IPS DF 6.9 (cell line): ENCODE data around the gene EFL1.

Experiments used
- DNase-seq: peaks from one replicate; pipeline ENCODE4 v3.0.0-alpha.2; 2013; ENCODE audit warnings: low read depth, low spot score
- H3K27ac ChIP-seq: one replicate; pipeline ENCODE4 v1.5.1; 2013; ENCODE audit warnings: low read length, control low read depth
- H3K27me3 ChIP-seq: 2 replicates; pipeline ENCODE4 v1.6.1; 2013; ENCODE audit warnings: mild to moderate bottlenecking, low read length; ENCODE audit not compliant: control insufficient read depth, insufficient read depth
- H3K36me3 ChIP-seq: 2 replicates; pipeline ENCODE4 v1.6.1; 2013; ENCODE audit warnings: low read length; ENCODE audit not compliant: control insufficient read depth, insufficient read depth
- H3K4me1 ChIP-seq: 2 replicates; pipeline ENCODE4 v1.6.1; 2013; ENCODE audit warnings: low read length; ENCODE audit not compliant: control insufficient read depth, insufficient read depth
- H3K4me3 ChIP-seq: 2 replicates; pipeline ENCODE4 v1.5.1; 2013; ENCODE audit warnings: mild to moderate bottlenecking, low read length
- H3K9me3 ChIP-seq: 2 replicates; pipeline ENCODE4 v1.6.1; 2013; ENCODE audit warnings: low read length, inconsistent platforms; ENCODE audit not compliant: control insufficient read depth, insufficient read depth
- WGBS: extraction: QIAGEN DNeasy Blood & Tissue Kit; methylation state at CpG from one replicate; pipeline ENCODE4 v1.1.7; 2013; ENCODE audit warnings: mixed read lengths, missing lambda C conversion rate; ENCODE audit not compliant: insufficient read length, insufficient coverage; 5-methylcytosine and 5-hydroxymethylcytosine counted together

The EFL1 gene

DNA sequence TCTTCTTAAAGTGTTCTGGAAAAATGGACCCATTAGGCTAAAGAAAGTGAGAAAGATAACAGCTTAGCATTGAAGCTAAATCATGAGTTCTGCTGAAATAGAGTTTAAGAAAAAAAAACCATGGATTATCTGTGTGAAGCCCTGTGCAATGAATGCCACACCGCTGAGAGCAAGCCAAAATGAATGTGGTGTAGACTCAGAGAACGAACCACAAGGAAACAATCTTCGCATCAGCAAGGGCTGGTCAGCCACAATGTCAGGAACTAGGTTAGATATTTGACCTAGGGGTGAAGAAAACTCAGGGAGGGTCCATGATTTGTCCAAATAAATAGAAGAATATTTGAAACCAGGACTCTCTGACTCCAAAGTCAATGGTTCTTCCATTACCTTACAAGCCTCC is 125.3 kb downstream of the EFL1 start:
- Histone ChIP-seq H3K36me3 (peaks cover 5% of the 10 kb centered on the region; the same call in 1 of the 2 replicates), H3K27me3 (no peaks in the 10 kb centered on the region), H3K9me3 (no peaks in the 10 kb centered on the region), H3K4me3 (no peak overlapping the region), H3K27ac (no peak overlapping the region), H3K4me1 (no peaks in the 10 kb centered on the region)
- no peak for DNase-seq
- WGBS, result no CpG with 5 or more reads among the region's 3 CpGs

DNA sequence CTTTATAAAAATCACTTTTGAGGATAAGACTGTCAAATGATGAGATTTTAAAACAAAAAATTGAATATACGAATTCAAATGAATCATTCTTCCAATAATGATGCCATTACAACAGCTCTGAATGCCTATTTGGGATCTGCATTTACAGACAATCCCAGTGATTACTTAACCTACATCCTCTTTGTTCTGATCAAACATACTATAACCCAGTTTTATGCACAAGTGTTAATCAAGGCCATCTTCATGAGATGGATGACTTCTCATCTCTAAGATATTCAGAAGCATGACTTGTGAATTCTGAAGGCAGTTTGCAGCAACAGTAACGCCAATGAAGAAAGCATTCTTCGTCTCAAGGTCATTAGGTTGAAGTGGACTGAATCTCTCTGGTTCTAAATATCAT is 126.4 kb downstream of the EFL1 start:
- H3K27me3 ChIP-seq, result no peaks in the 10 kb centered on the region
- no peaks in the 10 kb centered on the region for H3K9me3 ChIP-seq
- no peaks in the 10 kb centered on the region for H3K4me1 ChIP-seq
- WGBS, result no CpG with 5 or more reads among the region's 3 CpGs
- peaks cover 5% of the 10 kb centered on the region; the same call in 1 of the 2 replicates for H3K36me3 ChIP-seq
- DNase-seq, result no peak
- no peak overlapping the region for H3K27ac ChIP-seq
- H3K4me3 ChIP-seq, result no peak overlapping the region

DNA sequence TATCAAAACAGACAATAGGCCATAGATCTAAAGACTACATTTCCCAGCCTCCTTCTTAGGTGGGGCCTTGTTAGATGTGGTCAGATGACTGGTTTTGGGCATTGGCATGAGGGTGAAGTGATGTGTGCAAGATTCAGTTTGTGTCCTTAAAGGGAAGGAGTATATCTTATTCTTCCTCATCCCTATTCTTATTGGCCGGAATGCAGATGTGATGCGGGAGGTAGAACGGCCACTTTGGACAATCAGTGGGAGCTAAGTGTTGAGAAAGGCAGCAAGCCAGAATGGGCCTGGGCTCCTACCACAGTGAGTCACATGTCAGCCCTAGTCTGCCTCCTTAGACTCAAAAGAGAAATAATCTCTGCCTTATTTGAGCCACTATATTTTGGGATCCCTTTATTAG is 126.9 kb downstream of the EFL1 start:
- Histone ChIP-seq H3K27me3 (no peaks in the 10 kb centered on the region), H3K9me3 (no peaks in the 10 kb centered on the region), H3K27ac (no peak overlapping the region), H3K4me1 (no peaks in the 10 kb centered on the region), H3K4me3 (no peak overlapping the region), H3K36me3 (peaks cover 5% of the 10 kb centered on the region; the same call in 1 of the 2 replicates)
- DNase-seq, result no peak
- WGBS, result no CpG with 5 or more reads among the region's 3 CpGs

DNA sequence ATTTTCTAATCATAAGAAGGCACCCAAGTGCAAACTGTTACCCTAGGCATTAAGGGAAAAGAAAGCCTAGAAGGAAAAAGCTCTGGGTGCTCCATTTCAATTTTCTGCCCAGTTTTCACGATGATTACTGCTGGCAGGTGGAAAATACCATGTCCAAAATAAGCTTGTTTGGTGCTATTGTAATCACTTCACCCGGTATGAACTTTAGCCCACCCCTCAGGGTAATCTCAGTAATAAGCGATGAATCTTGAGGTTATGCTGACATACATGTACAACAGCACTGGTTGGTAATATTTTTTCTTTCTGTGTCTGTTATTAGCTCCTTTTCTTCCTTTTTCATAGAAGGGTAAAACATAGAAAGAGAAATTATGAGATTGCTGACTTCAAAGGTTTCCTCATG is 128.1 kb downstream of the EFL1 start:
- Histone ChIP-seq H3K27me3 (no peaks in the 10 kb centered on the region), H3K27ac (no peak overlapping the region), H3K9me3 (no peaks in the 10 kb centered on the region), H3K4me3 (no peak overlapping the region), H3K4me1 (no peaks in the 10 kb centered on the region), H3K36me3 (peaks cover 5% of the 10 kb centered on the region; the same call in 1 of the 2 replicates)
- no peak for DNase-seq
- WGBS, result no CpG with 5 or more reads among the region's 3 CpGs

DNA sequence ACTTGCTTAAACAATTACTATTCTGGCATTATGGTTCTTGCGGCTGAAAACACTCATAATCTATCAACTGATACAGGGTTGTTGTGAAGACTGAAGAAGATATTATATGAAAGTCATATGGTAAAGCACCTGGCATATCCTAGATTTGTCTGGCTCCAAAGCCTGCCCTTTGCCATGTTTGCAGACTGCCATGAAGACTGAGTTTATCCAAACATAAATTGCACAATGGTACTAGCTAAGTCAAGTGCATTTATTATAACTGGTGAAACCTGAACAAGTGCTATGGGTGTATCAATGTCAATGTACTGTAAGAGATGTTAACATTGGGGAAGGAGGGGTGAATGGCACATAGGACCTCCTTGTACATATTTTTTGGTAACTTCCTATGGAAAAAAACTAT is 129.3 kb downstream of the EFL1 start:
- Histone ChIP-seq H3K27ac (no peak overlapping the region), H3K4me3 (no peak overlapping the region), H3K4me1 (no peaks in the 10 kb centered on the region), H3K9me3 (no peaks in the 10 kb centered on the region), H3K36me3 (peaks cover 2% of the 10 kb centered on the region; the same call in 1 of the 2 replicates), H3K27me3 (no peaks in the 10 kb centered on the region)
- DNase-seq, result no peak
- no CpG with 5 or more reads among the region's 1 CpG for WGBS

DNA sequence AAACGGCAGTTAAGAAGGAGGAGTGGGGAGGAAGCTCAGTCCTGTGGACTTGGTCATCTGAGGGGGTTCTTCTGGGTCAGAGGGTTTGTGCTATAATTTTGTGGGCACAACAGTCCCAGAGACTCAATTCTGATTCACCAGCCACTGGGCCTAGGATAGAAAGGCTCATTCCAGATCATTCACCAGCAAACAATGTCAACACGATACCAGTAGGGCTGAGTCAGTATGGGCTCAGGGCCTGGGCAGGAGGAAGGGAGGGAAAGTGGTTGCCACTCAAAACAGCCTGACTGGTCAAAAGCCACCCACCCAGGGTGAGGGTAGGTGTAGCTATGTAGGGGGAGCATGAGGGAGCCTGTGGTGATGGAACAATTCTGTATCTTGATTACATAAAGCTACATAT is 129.8 kb downstream of the EFL1 start:
- WGBS, result no CpG with 5 or more reads among the region's 2 CpGs

DNA sequence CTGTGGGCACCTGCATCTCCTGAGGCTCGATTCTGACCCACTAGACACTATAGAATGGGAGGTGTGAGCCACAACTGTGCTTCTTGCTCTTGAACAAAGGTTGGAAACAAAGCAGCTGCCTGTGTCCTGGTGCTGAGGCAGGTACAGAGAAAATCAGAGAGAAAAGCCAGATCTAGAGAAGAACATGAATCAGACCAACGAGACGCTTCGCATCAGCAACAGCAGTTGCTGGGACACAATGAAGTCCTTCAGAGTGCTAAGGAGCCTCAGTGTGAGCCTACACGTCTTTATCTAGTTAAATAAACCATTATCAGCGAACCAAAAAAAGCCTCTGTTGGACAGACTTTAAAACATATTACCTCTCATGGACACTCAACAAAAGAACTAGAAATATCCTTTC is 130.4 kb downstream of the EFL1 start:
- H3K36me3 ChIP-seq, result peaks cover 2% of the 10 kb centered on the region; the same call in 1 of the 2 replicates
- H3K27ac ChIP-seq, result no peak overlapping the region

More for the DNA sequence above, 129.8 kb downstream of the EFL1 start:
- no peaks in the 10 kb centered on the region for H3K4me1 ChIP-seq
- DNase-seq, result no peak
- H3K27me3 ChIP-seq, result no peaks in the 10 kb centered on the region
- no peak overlapping the region for H3K4me3 ChIP-seq
- H3K27ac ChIP-seq, result no peak overlapping the region
- peaks cover 2% of the 10 kb centered on the region; the same call in 1 of the 2 replicates for H3K36me3 ChIP-seq
- H3K9me3 ChIP-seq, result no peaks in the 10 kb centered on the region

DNA sequence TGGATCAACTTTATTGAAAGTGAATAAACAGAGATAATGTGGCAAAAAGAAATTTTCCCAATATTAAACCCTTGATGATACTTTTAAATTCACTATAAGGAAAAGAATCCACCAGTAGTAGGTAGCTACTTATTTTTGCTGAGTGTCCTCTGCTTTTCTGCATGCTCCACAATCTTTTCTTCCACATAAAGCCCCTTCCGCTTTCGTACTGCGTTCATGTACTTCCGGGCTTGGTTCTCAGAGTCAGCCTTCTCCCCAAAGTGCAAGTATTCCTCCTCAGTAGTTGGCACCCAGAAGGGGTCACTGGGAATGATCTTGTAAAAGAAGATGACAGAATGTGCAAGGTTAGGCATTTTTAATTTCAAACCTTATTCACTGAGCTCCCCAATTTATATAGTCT is 132.3 kb downstream of the EFL1 start:
- no peaks in the 10 kb centered on the region for H3K4me1 ChIP-seq
- WGBS, result no CpG with 5 or more reads among the region's 4 CpGs
- H3K4me3 ChIP-seq, result no peak overlapping the region
- no peaks in the 10 kb centered on the region for H3K36me3 ChIP-seq
- no peak overlapping the region for H3K27ac ChIP-seq
- DNase-seq, result no peak
- no peaks in the 10 kb centered on the region for H3K27me3 ChIP-seq
- no peaks in the 10 kb centered on the region for H3K9me3 ChIP-seq

More for the DNA sequence above, 130.4 kb downstream of the EFL1 start:
- H3K27me3 ChIP-seq, result no peaks in the 10 kb centered on the region
- no peak for DNase-seq
- no peak overlapping the region for H3K4me3 ChIP-seq
- no CpG with 5 or more reads among the region's 6 CpGs for WGBS
- H3K9me3 ChIP-seq, result no peaks in the 10 kb centered on the region
- H3K4me1 ChIP-seq, result no peaks in the 10 kb centered on the region

DNA sequence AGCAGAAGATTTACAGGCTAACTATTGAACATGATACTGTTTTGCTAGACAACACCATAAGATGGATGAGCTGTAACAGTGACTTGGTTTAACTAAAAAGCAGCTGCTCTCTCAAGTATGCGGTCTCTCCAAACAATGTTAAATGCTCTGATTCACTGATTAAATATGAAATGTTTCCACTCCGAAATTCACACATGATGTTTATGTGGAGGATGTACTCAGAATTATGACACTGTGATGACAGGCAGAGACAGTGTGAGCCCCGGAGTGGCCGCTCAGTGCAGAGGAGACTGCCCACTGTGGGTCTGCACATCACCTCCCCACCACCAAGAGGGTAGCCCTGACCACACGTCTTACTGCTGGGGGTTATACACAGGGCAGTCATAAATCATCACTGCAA is 132.8 kb downstream of the EFL1 start:
- DNase-seq, result no peak
- WGBS, result no CpG with 5 or more reads among the region's 5 CpGs
- Histone ChIP-seq H3K4me1 (no peaks in the 10 kb centered on the region), H3K36me3 (no peaks in the 10 kb centered on the region), H3K9me3 (no peaks in the 10 kb centered on the region), H3K4me3 (no peak overlapping the region), H3K27me3 (no peaks in the 10 kb centered on the region), H3K27ac (no peak overlapping the region)

DNA sequence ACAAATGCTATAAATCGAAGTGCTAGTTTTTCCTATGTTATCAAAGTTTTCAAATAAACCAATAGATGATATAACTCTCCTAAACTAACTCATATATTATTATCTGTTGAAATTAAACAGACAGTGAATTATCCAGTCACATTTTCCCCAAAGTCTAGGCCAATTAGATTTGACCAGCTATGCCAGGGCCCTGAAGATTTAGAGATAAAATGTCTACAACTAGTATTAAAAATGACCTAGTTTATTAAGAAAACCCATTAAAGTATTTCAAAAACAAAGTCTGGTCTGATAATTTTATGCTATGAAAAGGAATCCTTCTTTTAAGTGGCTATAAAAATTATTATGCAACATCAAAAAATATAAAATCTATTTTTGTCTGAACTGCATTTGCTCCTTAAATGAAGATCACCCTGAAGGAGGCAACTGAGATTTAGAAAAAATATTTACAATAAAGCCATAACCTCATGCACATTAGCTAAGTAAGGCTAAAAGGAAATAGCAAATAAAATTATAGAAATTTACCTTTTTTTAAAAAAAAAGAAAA is 133.3 kb downstream of the EFL1 start:
- H3K27me3 ChIP-seq, result no peaks in the 10 kb centered on the region
- no peaks in the 10 kb centered on the region for H3K9me3 ChIP-seq
- H3K36me3 ChIP-seq, result no peaks in the 10 kb centered on the region
- no CpG with 5 or more reads among the region's 1 CpG for WGBS
- DNase-seq, result no peak
- H3K4me3 ChIP-seq, result no peak overlapping the region
- no peaks in the 10 kb centered on the region for H3K4me1 ChIP-seq
- H3K27ac ChIP-seq, result no peak overlapping the region

DNA sequence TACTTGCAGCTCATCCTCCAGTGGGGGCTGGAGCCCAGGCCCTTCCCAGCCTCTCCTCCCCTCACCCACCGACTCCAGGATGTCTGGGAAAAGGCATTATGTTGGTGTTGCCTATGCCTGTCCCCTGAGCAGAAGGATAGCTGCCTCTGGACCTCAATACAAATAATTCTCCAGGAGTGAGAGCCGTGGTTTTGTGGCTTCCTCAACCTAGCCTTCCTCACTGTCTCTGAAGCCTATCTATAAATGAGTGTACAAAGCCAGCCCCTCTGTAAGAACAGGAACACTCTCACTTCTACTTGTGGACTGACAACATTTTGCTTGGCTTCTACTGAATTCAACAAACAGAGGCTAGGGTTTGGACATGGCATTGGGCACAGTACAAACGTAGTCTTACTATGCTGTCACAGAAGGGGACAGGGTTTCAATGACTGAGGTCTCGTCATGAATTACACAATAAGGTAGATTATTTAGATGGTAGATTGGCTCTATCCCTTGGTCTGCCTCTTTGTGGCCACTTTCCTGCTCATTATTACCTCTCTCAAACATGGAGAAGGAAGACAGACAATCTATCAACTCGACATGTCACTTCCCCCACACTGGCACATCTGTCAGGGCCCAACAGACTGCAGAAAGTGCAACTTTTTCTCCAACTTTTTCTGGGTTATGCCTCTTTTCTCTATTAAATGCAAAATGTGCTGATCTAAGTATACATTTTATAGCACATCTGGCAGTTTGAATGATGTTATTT is 134.0 kb downstream of the EFL1 start:
- Histone ChIP-seq H3K4me3 (no peak overlapping the region), H3K27me3 (no peaks in the 10 kb centered on the region), H3K36me3 (no peaks in the 10 kb centered on the region), H3K9me3 (no peaks in the 10 kb centered on the region), H3K27ac (no peak overlapping the region), H3K4me1 (no peaks in the 10 kb centered on the region)
- WGBS, result no CpG with 5 or more reads among the region's 5 CpGs
- no peak for DNase-seq
